ENCODE measurements around the gene STX3. TPM values are rescaled to one million over a fixed set of nuclear protein-coding genes. Genes with fewer than 3 reads are reported as not detected.
"Not testable (repeated sequence)": the region's sequence is repeated elsewhere in the genome, so short reads cannot be mapped to it uniquely, and the experiment has no call there.

Gene STX3
- total RNA-seq, 1 experiment from 2014 or later, result 41.6 TPM

DNA sequence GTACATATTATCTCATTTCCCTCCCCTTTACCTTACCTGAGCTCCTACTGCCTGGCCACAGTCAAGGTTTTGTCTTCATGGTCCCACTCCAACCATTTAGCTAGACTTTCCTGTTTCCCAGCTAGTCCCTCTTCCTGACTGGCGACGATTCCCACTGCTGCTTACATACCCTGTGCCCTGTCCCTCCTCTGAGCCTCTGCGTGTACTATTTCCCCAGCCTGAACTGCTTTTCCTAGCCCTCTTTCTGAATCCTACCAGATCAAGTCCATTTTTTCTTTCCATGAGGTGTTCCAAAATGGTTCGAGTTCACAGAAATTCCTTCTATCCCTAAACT is 32.0 kb downstream of the STX3 start:
- no peak for DNase-seq (ENCODE audit: low read depth)

DNA sequence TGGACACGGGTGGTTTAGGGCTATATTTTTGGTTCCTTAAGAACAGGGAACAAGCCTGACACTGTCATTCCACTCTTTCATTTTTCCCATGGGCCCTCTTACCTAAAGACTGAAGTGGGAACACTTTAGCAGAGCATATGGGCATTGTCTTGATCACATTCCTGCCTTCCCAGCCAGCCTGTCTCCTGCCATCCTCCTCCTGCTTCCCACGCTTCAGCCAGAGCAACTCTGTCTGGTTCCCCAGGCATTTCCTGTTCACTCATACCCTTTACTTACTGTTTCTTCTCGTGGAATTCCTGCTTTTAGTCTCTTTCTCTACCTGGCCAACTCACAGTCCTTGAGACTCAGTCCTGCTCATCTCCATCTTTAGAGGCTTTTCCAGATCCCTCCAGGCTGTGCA is 32.6 kb downstream of the STX3 start:
- DNase-seq (ENCODE audit: low read depth), result peak; percentile 79

DNA sequence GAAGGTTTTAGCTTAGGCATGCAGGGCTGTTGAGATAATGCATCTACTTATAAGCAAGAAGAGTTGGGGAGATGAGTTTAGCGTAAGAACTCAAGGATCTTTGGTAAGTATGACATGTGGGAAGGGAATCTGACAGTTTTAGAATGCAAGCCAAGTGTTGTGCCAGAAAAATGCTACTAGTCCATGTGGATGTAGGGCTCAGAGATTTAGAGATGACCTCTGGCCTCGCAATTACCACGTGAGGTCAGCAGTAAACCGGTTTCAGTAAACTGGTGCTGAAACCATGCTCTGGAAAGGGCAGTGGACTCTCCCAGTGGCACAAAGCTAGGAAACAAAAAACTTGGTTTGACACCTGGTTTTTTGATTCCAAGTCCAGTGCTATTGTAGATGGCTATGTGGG is 36.5 kb downstream of the STX3 start:
- no peak for DNase-seq (ENCODE audit: low read depth)

DNA sequence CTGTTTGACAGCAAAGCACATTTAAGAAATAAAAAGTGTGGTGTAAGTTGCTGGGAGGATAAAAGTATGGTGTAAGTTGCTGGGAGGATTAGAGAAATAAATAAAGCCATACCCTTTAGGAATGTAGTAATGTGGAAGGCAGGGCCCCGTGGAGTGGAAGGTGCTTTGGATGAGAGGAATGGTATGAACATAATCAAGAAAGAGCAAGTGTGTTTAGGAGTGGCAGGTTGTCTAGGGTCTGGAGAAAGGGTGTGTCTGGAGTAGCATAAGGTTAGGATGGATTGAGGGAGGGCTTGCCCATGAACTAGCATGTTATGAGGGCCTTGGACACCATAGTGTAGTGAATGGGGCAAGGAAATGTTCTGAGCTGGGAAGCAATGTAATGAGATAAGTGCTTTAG is 37.3 kb downstream of the STX3 start:
- no peak for DNase-seq (ENCODE audit: low read depth)

DNA sequence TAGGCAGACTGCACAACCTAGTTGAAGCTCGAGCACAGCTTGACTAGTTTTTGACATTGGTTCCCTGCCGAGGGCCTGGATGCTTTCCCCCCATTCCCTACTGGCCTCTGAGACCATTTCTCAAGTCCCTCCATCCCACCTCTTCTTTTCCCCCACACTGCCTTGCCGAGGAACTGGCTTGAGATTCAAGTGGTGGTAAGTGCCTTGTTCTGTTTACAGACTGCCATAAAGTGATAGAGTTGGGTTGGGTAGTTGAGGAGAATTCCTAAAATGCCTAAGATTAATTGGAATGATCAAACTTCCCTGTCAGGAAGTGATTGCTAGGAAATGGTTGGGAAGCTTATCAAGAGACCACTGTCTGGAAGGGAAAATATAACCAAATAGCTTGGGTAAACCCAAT is 39.2 kb downstream of the STX3 start:
- no peak for DNase-seq (ENCODE audit: low read depth)

DNA sequence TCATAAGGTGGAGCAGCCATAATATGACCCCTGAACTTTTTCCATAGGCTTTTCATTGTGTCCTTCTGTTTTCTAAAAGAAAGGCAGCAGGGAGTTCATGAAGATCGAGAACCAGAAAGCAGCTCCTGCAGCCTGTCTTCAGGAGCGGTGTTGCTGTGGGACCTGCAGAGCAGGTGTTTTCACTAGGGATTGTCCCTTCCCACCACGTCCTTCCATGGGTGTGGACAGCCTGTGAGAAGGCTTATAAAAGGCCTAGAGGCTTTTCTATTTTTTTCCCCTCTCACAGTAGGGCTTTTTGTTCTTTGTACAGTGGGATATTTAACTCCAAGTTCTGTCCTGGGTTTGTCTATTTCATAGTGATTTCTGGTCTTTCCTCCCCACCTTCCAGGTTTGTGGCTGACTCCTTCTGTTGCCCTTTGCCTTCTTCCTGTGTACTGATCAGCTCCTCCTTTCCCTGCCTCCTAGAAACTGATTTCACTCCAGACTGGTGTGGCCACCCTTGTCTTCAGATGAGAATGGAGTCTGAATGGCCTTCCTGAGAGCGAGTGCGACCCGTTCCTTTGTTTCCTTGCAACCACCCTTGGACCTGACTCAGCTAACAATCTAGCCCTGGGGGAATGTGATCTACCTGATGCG is 45.3 kb downstream of the STX3 start:
- DNase-seq (ENCODE audit: low read depth), result no peak

DNA sequence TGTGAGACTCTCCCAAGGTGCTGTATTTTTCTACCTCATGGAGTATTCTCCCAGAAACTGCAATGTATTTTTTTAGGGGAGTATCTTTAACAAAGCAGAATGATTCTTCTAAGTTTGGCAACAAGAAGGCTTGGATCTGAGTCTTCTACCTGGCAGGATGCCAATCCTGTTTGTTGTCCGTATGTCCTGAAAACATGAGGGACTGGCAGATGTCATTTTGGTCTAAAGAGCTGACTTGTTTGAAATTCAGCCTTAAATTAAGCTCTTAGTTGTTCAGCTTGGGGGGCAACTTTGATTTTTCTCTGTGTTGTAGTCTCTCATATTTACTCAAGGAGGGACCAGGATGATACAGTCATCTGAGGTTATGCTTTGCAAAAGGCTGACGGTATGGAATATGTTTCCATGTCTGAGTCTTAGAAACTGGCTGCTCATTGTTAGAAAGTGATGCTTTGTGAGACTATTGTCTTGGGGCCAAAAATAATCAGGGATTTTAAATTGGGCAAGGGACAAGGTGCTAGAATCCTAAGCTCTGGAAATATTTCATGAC is 46.1 kb downstream of the STX3 start:
- DNase-seq (ENCODE audit: low read depth), result no peak

DNA sequence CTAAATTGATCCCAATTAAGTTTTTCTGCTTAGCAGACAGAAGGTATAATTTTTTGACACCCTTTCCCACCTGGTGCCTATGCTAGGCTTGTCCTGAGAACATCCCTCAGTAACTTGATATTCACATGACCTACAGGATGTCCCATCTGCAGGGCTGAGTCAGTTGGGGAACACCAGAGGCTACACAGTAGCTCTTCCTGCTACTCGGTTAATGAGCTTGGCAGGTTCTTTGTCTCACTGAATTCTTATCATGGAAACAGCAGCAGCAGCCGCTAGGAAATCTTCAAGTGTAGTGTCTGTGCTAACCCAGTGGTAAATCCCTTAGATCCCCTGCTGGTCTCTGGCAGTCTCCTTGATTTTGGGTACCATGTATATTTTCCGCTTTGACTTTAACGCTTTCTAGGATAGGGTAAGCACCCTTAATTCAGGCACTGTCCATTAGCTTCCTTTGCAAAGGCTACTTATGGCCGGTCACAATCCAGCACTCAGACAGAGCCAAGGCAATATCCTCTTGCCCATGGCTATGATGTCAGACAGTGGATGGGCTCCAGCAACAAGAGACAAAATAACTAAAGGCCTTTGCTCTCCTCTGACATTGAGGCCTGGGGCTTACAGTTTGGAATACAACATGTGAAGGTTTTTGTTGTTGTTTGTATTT is 46.9 kb downstream of the STX3 start:
- DNase-seq (ENCODE audit: low read depth), result peak; percentile 58

DNA sequence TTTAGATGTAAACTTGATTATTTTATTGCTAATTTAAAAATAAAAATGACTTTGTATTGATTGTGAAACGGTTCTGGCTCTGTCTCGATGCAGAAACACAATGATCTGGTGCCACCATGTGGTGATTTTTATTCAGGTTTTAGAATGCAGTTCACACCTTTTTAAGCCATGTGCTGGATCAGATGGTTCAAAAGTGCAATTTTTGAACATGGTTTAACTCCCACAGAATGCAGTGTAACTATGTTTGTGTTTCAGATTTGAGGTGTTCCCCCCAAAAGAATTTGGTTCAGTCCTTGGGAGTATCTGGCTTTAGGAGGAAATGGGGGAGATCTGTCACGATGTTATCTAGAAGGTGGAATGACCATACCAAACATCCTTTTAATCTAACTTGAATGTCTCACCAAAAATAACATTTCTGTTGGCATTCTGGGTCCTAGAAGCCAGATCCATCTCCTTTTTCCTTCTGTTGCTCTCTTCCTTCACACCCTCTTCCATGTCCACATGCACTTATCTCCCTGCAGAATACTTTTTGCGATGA is 47.5 kb downstream of the STX3 start:
- peak; percentile 60 for DNase-seq (ENCODE audit: low read depth)

DNA sequence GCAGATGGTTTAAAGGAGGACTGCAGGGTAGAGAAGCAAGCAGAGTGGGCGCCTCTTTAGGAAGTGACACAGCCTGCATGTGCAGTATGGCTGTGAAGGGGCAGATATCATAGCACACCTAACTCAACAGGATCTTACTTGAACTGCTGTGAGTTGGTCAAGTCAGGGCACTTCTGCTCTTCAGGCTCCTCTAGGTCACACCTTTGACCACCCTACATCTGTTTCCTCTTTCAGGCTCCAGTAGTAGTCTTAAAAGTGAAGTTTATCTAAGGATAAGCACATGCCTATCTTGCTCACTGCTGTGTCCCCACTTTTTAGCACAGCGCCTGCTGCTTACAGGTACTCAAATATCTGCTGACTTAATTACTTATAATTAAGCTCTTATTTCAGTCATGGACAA is 48.9 kb downstream of the STX3 start:
- DNase-seq (ENCODE audit: low read depth), result no peak

DNA sequence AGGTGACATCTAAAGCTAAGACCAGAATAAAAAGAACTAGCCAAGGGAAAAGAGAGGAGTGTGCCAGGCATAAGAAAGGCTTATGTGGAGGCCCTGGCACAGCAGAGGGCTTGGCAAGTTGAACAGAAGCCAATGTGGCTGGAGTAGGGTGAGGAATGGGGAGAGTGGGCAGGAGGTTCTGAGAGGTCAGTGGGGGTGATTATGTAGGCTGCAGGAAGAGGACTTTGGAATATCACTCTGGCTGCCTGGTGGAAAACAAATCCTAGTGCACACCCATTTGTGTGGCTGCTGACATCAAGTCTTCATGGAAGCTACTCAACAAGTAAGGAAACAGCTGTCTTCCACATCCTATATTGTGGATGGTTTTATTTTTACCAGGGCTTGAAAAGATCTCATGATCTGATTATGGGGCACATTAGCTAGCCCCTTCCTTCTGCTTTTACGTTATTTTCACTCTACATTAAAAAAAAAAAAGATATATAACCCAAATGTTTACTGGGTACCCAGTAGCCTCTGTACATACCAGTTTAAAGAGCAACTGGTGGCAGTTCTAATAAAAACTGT is 52.0 kb downstream of the STX3 start:
- DNase-seq (ENCODE audit: low read depth), result no peak

DNA sequence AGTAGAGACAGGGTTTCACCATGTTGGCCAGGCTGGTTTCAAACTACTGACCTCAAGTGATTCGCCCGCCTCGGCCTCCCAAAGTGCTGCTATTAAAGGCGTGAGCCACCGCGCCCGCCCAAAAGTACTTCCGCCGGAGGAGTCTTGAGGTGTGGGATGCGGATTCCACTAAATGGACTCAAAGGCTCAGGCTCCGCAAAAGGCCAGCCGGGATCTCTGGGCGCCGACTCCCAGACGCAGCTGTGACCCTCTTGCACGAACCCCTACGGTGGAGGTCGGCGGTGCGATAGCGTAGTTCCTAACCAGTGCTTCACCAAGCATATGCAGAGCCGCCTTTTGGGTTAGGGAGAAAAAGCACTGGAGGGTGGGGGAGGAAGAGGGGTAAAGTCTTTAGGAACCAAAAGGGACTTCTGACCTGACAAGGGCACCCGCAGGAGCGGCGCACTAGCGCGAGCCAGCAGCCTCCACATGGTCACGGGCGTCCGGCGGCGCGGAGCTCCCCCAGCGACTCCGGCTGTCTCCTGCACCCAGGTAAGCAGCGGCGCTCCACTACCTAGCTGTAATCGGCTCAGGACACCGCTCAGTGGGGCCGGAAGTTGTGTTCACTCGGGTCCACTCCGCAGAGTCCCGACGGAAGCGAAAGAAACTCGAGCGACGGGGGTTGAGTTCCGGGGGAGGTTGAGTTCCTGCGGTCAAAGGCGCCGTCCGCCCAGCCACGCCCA is 55.2 kb downstream of the STX3 start, which contains the start of gene MRPL16:
TSS of gene MRPL16 (minus strand) at position 590 of the 722 bp plus-strand sequence. CDS start at position 470, 120 bp downstream.
- peak; percentile 85 for DNase-seq (ENCODE audit: low read depth)

DNA sequence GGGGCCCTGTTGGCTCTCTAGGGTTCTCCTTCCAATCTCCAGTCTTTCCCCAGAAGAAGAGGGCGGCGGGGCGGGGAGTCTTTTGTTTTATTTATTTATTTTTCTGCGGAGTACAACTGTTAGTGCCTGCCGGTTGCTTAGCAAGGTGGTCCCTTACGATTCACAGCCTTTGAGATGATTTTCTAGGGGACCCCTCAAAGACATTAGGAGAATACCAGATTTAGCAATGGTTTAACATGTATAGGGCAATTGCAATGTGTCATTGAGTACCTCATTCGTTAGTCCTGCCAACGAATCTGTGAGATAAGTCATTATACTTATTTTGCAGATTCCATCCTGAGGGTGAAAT is 55.7 kb downstream of the STX3 start:
- no peak for DNase-seq (ENCODE audit: low read depth)

DNA sequence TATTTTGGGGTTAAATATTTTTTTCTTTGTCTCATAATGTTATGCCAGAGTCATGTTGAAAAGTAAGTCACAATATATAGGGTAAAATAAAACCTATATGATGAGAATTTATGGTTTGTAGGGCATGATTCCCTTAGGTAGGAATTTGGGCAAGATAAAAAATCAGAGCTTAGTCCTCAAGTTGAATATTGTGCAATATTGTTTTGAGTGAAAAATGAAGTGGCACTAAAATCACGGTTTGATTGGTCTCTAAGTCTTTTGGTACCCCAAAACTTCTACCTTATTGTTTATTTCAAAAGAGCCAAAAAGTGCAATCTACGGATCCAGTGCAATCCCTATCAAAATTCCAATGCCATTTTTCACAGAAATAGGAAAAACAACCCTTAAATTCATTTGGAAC is 57.0 kb downstream of the STX3 start:
- no peak for DNase-seq (ENCODE audit: low read depth)

DNA sequence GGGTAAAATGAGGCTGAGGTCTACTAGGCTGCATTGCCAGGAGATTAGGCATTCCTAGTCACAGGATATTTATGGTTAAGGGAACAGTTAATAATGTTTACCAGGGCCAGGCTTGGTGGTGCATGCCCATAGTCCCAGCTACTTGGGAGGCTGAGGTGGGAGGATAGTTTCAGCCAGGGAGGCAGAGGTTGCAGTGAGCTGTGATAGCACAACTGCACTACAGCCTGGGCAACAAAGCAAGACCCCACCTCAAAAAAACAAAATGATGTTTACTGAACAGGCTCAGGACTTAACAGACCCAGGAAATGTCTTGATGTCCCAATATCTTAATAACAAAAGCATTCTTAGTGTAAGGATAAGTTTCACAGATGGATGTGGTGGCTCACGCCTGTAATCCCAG is 58.2 kb downstream of the STX3 start:
- no peak for DNase-seq (ENCODE audit: low read depth)

DNA sequence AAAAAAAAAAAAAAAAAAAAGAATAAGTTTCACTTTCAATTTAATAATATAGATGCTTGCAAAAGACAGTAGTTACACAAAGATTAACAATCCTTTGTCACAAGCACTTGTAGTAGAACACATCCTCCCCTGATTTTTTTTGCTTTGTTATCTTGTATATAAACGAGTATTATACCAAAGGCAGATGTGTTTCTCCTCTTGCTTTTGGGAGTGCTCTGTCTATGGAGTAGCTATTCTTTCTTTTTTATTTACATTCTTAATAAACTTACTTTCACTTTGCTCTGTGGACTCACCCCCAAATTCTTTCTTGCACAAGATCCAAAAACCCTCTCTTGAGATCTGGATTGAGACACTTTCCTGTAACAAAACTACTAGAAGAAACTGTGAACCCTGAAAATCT is 58.8 kb downstream of the STX3 start:
- DNase-seq (ENCODE audit: low read depth), result no peak

DNA sequence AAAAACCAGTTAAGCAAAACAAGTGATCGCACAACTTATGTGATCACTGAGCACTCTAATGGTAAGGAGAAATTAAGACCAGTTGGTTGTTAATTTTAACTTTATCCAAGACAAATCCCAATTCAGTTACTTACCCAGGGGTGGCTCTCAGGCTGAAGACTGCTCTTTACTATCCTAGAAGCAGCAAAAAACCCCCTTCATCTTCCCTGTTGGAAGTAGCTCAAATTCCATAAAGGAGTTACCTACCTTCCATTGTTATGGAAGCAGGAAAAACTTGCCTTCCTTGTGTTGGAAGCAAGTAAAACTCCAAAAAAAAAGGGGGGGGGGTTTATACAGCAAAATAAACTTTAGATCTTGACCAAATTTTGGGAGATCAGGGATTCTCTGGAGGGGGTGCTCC is 60.6 kb downstream of the STX3 start:
- no peak for DNase-seq (ENCODE audit: low read depth)

DNA sequence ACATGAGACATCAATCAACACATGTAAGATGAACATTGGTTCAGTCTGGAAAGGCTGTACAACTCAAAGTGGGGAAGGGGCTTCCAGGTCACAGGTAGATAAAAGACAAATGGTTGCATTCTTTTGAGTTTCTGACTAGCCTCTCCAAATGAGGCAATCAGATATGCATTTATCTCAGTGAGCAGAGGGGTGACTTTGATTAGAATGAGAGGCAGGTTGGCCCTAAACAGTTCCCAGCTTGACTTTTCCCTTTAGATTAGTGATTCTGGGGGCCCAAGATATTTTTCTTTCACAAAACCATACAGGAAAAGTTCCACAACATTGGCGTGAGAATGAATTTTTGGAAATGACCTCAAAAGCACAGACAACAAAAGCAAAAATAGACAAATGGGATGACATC is 61.3 kb downstream of the STX3 start:
- not testable (repeated sequence) for DNase-seq (ENCODE audit: low read depth)

DNA sequence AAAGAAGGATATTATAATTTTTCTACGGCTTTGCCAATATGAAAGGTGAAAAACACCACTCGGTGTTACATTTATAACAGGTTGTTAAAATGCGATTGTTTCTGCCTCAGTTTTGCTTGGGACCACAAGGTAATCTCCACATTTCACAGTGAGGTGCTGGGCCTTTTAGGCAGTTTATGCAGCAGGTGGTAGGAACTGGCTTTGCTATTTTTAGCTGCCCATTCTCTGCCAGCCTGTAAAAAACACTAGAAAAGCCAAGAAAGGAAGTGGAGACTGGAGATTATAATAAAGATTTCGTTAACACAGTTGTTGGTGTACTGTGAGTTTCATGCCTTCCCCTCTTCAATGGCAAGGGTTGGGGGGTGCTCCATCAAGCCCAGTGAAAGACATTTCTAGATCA is 63.4 kb downstream of the STX3 start:
- DNase-seq (ENCODE audit: low read depth), result no peak

DNA sequence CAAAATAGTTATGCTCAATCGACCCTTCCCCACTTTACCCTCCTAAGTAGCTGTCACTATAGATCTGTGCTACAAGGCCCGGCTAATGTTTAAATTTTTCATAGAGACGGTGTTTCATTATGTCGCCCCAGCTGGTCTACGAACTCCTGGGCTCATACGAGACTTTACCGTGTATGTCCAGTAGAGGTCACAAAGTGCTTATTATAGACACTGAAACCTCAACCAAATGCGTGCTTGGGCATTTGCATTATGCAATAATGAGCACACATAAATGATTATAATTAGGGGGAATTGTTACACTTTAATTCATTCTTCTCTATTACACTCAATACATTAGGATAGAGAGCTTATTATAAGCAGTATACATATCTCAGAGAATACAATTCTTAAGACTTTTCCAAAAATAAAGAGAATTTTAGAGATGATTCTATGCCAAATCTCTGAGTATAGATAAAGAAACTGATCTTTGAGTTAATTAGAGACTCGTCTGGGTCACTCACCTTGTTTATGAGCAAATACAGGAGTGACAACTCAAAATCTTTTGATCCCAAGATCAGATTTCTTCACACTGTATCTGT is 67.9 kb downstream of the STX3 start:
- peak; percentile 70 for DNase-seq (ENCODE audit: low read depth)

DNA sequence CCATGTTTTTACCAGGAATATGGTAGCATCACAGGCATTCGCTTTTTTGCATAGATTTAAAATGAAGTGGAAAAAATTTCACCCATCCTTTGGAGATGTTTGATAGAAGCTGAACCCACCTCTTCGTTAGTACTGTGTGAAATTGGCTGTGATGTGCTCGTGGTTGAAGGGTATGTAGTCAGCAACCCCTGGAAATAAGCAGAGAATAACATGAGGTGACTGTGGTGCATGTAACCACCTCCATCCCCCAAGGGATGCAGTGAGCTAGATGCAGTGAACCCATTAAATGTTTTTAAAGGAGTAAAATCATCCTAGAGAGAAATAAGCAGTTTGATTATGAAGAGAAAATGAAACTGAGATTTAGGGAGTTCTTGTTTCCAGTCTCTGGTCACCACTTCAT is 74.2 kb downstream of the STX3 start:
- DNase-seq (ENCODE audit: low read depth), result no peak

DNA sequence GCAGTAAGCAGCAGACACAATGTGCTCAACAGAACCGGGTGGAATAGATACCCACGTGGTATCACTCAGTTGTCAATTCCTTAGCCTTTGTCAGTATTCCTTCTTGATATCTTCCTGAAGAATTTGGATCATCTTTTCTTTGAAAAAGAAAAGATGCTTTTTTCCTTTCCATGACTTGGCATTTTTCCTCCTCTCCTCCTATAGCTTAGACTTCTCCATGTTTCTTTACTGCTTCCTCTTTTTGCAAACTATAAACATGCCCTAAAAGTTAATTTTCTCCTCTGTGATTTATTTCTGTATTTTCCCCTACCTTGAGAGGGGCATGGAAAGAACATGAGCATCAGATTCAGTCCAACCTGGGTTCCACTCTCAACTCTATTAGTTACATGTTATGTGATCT is 78.4 kb downstream of the STX3 start:
- DNase-seq (ENCODE audit: low read depth), result no peak

Data from HT1080 (cell line).